Thoracic aorta (tissue), 2 donors: ENCODE data around the gene SETBP1. TPM values are rescaled to one million over a fixed set of nuclear protein-coding genes. Genes with fewer than 3 reads are reported as not detected.

Source experiments
- ATAC-seq: fragments of 150-250 bp; one replicate; pipeline ENCODE4 v1.8.0; 2017; ENCODE audit warnings: low read depth; ENCODE audit not compliant: insufficient number of reproducible peaks, low FRiP score
- DNase-seq: peaks from one replicate; pipeline ENCODE4 v3.0.0-alpha.2; 2020; ENCODE audit warnings: low spot score
- H3K27ac ChIP-seq, 2 donors: fragments of 200-600 bp; sonication (generic); 1 replicate in 1 of 2; 2 replicates in 1 of 2; pipeline ENCODE4 v1.5.1; 2016; ENCODE audit warnings: mild to moderate bottlenecking in 2 of 2, moderate library complexity in 2 of 2
- H3K27me3 ChIP-seq: fragments of 200-600 bp; sonication (generic); replicated peaks from 2 replicates; pipeline ENCODE4 v1.6.0; 2016; ENCODE audit warnings: mild to moderate bottlenecking; ENCODE audit not compliant: insufficient read depth
- H3K36me3 ChIP-seq: fragments of 200-600 bp; sonication (generic); one replicate; pipeline ENCODE4 v1.5.1; 2016
- H3K4me1 ChIP-seq, 2 donors: fragments of 200-600 bp; sonication (generic); 1 replicate in 1 of 2; 2 replicates in 1 of 2; pipeline versions ENCODE4 v1.5.1 to v1.6.0; 2016; ENCODE audit warnings: low read depth in 2 of 2, mild to moderate bottlenecking in 1 of 2; ENCODE audit not compliant: control insufficient read depth in 1 of 2
- H3K4me3 ChIP-seq: fragments of 200-600 bp; sonication (generic); 2 replicates; pipeline ENCODE4 v1.5.1; 2016; ENCODE audit warnings: mild to moderate bottlenecking
- H3K9me3 ChIP-seq: fragments of 200-600 bp; sonication (generic); 2 replicates; pipeline ENCODE4 v1.5.1; 2016
- total RNA-seq, 2 donors: library from RNA; depleted of rRNA; stranded (reverse); fragments of >200 nt; gene quantifications; one replicate each; pipeline versions ENCODE4 v1.1.0 to v1.2.3, GENCODE V29; 2016
- TF ChIP-seq, protein P1 (sequence below): fragments of 200-600 bp; sonication (generic); IDR thresholded peaks from one replicate; pipeline ENCODE4 v1.5.1; 2019; ENCODE audit warnings: antibody characterized with exemption

The SETBP1 gene
- total RNA-seq, 2 donors from 2014 or later = 39.3 to 50.2 TPM

DNA sequence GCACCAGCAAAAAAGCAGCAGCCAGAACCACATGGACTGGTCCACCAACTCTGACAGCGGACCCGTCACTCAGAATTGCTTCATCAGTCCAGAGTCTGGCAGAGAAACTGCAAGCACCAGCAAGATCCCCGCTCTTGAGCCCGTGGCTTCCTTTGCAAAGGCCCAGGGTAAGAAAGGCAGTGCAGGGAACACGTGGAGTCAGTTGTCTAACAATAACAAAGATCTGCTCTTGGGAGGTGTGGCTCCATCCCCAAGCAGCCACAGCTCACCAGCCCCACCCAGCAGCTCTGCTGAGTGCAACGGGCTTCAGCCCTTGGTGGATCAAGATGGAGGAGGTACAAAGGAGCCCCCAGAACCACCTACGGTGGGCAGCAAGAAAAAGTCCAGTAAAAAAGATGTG, 269.3 kb downstream of the SETBP1 start:
- H3K27me3 ChIP-seq = no peaks in the 10 kb centered on the region
- no peak for DNase-seq
- H3K4me1 ChIP-seq = no peaks in the 10 kb centered on the region
- H3K9me3 ChIP-seq = no peaks in the 10 kb centered on the region
- peaks cover 9% of the 10 kb centered on the region for H3K36me3 ChIP-seq
- TF ChIP-seq, protein P1, sequence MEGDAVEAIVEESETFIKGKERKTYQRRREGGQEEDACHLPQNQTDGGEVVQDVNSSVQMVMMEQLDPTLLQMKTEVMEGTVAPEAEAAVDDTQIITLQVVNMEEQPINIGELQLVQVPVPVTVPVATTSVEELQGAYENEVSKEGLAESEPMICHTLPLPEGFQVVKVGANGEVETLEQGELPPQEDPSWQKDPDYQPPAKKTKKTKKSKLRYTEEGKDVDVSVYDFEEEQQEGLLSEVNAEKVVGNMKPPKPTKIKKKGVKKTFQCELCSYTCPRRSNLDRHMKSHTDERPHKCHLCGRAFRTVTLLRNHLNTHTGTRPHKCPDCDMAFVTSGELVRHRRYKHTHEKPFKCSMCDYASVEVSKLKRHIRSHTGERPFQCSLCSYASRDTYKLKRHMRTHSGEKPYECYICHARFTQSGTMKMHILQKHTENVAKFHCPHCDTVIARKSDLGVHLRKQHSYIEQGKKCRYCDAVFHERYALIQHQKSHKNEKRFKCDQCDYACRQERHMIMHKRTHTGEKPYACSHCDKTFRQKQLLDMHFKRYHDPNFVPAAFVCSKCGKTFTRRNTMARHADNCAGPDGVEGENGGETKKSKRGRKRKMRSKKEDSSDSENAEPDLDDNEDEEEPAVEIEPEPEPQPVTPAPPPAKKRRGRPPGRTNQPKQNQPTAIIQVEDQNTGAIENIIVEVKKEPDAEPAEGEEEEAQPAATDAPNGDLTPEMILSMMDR = no peak
- H3K27ac ChIP-seq = no peak overlapping the region
- H3K4me3 ChIP-seq = no peak overlapping the region
- no peak for ATAC-seq

DNA sequence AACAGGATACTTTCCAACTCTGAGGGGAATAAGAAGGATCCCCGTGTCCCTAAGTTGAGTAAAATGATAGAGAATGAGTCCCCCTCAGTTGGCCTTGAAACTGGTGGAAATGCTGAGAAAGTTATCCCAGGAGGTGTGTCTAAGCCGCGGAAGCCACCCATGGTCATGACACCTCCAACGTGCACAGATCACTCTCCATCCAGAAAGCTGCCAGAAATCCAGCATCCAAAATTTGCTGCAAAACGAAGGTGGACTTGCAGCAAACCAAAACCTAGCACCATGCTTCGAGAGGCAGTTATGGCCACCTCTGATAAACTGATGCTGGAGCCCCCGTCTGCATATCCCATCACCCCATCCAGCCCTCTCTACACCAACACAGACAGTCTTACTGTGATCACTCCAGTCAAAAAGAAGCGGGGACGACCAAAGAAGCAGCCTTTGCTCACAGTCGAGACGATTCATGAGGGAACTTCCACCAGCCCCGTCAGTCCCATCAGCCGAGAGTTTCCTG, 270.1 kb downstream of the SETBP1 start:
- ATAC-seq (no peak), DNase-seq (no peak)
- Histone ChIP-seq H3K4me1 (peaks cover 0 to 3% of the 10 kb centered on the region in 2 donors), H3K27ac (no peak overlapping the region), H3K9me3 (no peaks in the 10 kb centered on the region), H3K27me3 (no peaks in the 10 kb centered on the region), H3K4me3 (no peak overlapping the region), H3K36me3 (peaks cover 9% of the 10 kb centered on the region)
- TF ChIP-seq, protein P1 = no peak

DNA sequence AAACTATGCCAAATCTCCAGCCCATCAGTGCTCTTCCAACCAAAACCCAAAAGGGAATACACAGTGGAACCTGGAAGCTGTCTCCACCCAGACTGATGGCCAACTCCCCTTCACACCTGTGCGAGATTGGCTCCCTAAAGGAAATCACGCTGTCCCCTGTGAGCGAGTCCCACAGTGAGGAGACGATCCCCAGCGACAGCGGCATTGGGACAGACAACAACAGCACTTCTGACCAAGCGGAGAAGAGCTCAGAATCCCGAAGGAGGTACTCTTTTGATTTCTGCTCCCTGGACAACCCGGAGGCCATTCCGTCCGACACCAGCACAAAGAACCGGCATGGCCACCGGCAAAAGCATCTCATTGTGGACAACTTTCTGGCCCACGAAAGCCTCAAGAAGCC, 271.1 kb downstream of the SETBP1 start:
- ATAC-seq (no peak), DNase-seq (no peak)
- peaks cover 0 to 7% of the 10 kb centered on the region in 2 donors for H3K4me1 ChIP-seq
- TF ChIP-seq, protein P1 = no peak
- no peak overlapping the region for H3K4me3 ChIP-seq
- H3K36me3 ChIP-seq = peaks cover 9% of the 10 kb centered on the region
- H3K9me3 ChIP-seq = no peaks in the 10 kb centered on the region
- H3K27me3 ChIP-seq = no peaks in the 10 kb centered on the region
- no peak overlapping the region for H3K27ac ChIP-seq

DNA sequence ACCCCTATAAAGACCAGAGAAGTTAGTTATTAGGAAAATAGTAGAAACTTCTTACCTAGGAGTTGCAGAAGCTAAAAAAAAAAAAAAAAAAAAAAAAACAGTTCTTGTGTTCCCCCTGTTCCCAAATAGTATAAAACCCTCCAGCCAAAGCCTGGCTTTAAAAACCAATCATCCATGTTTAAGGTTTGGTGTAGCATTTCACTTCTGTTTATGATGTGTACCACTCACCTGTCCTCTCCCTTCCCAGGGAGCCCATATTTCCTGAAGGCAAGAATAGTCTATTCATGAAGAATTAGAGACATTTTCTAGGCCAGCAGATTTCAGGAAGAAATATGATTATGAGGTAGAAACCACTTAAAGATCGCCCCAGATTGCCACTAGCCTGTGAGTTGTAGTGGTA, 273.6 kb downstream of the SETBP1 start:
- H3K4me3 ChIP-seq = no peak overlapping the region
- H3K27ac ChIP-seq = no peak overlapping the region
- H3K4me1 ChIP-seq = peaks cover 5 to 31% of the 10 kb centered on the region in 2 donors
- TF ChIP-seq, protein P1 = no peak
- no peak for DNase-seq
- no peaks in the 10 kb centered on the region for H3K9me3 ChIP-seq
- no peak for ATAC-seq
- H3K36me3 ChIP-seq = peaks cover 9% of the 10 kb centered on the region
- H3K27me3 ChIP-seq = no peaks in the 10 kb centered on the region

DNA sequence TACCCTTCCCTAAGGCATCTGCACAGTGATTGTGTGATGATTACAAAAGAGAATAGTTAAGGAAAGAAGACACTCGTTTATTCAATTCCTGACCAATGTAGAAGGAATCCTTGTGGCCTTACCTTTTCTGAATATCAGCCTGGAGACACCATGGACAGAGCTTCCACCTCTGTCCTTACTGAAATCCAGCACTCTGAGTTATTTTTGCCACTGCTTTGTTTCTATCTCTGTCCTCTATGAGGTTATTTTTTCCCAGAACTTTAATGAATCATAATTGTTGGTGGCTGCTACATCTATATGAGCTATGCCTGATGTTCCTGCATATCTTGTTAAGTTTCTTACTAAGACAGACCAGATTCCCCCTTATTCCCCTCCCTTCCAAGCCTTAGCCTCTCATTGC, 275.1 kb downstream of the SETBP1 start:
- H3K4me1 ChIP-seq = peaks cover 5 to 37% of the 10 kb centered on the region in 2 donors
- DNase-seq (no peak), ATAC-seq (no peak)
- H3K27me3 ChIP-seq = no peaks in the 10 kb centered on the region
- no peak overlapping the region for H3K4me3 ChIP-seq
- H3K36me3 ChIP-seq = peaks cover under 1% of the 10 kb centered on the region
- no peaks in the 10 kb centered on the region for H3K9me3 ChIP-seq
- no peak overlapping the region for H3K27ac ChIP-seq
- TF ChIP-seq, protein P1 = no peak
